Brain (organoid and tissue), 1 donor: ENCODE data around the gene NPY4R. TPM values are rescaled to one million over a fixed set of nuclear protein-coding genes. Genes with fewer than 3 reads are reported as not detected.

ENCODE experiments used
- polyA plus RNA-seq: library from polyadenylated mRNA; stranded (reverse); fragments of 350-450 nt; fragmentation: Illumina TruSeq; extraction: RNeasy Lipid Tissue Mini Kit (QIAGEN cat#74804); gene quantifications from one replicate; pipeline ENCODE4 v1.2.3, GENCODE V29; 2015; ENCODE audit warnings: low read depth, low replicate concordance; ENCODE audit not compliant: insufficient read depth

NPY4R gene
- polyA plus RNA-seq, 1 donor from 2014 or later, result not detected

Other genes with a start within 250 kb of the NPY4R start
- not detected for gene ANTXRL, start 179.0 kb downstream of the NPY4R start, polyA plus RNA-seq
- not detected for gene ANXA8L1, start 90.2 kb downstream of the NPY4R start, polyA plus RNA-seq
- not detected for gene GPRIN2, start 90.7 kb upstream of the NPY4R start, polyA plus RNA-seq
- gene SYT15, start 113.2 kb upstream of the NPY4R start, polyA plus RNA-seq, result 0.51 TPM